Measurements from ENCODE around the gene LCE1F.

LCE1F gene

DNA sequence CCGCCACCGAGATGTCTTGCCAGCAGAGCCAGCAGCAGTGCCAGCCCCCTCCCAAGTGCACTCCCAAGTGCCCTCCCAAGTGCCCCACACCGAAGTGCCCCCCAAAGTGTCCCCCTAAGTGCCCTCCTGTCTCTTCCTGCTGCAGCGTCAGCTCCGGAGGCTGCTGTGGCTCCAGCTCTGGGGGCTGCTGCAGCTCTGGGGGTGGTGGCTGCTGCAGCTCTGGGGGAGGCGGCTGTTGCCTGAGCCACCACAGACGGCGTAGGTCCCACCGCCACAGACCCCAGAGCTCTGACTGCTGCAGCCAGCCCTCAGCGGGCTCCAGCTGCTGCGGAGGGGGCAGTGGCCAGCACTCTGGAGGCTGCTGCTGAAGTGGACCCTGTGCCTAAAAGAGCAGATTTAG, 1.4 kb downstream of the LCE1F start:
- DNase-seq (ENCODE audit: low read depth in 2 of 2), result no peak

DNA sequence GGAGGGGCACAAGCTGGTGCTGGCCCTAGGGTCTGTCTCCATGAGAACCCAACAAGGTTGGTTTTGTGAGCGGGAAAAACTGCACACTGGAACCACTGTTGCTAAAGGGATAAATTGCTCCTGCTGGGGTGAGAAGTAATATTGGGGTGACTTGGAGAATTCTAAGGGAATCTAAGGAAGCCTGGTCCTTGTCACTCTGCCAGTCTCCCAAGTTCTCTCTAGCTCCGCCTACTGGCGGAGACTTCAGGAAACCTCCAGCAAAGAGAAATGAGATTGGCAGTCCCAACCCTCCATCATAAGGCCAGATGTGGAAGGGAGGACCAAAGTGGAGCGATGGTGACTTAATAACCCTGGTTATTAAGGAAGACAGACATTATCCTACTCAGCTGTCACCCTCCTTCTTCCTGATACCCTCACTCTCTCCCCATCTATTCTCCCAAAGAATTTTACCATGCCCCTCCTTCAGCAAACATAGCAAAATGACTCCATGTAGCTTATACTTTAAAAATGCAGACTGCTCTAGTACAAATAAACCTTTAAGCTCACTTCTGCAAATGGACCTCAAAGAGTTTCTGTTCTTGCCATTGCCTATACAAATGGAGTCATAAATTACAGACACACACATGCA, 2.7 kb downstream of the LCE1F start:
- no peak for DNase-seq (ENCODE audit: low read depth in 2 of 2)

DNA sequence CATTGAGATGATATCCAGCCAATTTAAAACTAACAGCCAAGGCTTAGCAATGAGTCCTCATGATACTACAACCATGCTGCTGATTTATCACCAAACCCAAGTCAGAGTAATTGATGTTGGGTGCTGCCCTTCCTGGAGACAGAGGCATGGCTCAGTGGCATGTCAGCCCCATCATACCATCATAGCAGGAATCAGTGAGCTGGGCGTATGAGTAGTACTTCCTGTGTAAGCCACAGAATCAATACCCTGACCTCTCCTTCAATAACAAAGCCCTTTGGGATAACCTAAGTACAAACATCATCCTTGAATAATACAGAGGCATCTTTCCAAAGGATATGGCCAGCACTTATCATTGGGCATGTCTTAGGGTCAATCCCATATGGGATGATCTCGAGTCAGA, 8.2 kb downstream of the LCE1F start:
- DNase-seq (ENCODE audit: low read depth in 2 of 2), result no peak

DNA sequence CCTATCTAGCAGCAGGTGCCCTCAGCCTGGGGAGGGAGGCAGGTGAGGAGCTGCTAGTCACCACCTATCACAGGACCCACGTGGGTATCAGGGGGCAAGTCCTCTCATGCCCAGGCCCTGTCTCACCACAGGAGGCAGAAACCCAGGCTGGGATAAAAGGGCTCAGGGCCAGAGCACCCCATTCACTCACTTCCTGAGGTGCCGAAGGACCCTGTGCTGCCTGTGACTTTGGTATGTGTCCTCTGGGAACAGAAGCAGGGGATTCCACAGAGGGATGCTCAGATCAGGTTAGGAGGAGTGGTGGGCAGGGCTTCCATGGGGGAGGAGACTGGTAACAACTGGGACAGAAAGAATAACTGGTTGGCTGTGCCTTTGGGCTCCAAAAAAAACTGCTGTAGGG, 11.1 kb downstream of the LCE1F start, which contains the start of gene LCE1E:
LCE1E (plus strand) TSS at position 181 of the 400 bp plus-strand sequence. CDS start 1,043 bp downstream, outside the sequence.
- DNase-seq (ENCODE audit: low read depth in 2 of 2), result no peak

DNA sequence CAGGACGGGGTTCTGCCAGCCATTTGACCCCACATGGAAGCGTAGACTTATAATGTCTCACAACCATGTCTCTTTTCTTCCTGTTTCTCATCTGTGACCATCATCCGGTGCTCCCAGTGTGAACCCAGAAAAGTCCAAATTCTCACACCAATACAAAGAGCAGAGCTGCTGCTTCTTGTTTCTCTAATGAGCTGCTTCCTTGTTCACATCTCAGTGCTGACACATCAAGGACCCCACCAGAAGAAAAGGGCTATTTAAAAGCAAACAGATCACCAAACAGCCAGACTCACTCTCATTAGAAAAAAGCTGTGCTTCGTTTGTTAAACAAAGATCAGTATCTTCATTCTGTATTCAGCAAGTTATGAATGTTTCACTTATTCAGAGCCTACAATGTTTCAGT, 20.7 kb downstream of the LCE1F start:
- no peak for DNase-seq (ENCODE audit: low read depth in 2 of 2)

DNA sequence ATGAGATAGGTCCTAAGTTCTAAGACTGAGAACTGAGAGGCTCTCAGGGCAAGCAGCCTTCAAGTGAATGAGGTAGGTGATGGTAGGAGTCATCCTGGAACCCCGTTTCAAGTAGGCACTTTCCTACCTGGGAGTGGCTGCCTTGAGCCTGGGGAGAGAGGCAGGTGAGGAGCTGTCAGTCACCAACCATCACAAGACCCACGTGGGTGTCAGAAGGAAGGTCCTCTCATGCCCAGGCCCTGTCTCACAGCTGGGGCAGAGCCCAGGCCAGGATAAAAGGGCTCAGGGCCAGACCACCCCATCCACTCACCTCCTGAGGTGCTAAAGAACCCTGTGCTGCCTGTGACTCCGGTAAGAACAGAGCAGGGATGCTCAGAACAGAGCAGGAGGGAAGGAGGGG, 21.5 kb downstream of the LCE1F start, which contains the start of gene LCE1D:
LCE1D (plus strand) TSS at position 301 of the 400 bp plus-strand sequence. CDS start 1,074 bp downstream, outside the sequence.
- no peak for DNase-seq (ENCODE audit: low read depth in 2 of 2)

DNA sequence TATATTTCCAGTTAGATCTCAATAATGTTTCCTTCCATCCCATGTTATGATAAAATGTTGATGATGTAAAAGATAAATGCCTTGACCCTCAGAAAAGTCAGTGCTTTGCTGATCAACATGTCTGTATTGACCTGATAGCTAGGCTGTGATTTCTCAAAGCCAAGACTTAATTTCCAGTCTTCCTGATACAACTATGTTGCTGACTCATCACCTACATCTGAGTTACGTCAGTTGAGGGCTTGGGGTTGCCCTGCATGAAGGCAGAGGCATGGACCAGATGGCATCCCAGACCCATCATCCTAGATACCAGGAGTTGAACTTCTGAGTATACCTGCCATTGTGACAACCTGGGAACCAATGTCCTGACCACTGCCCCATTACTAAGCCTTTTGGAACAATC, 26.4 kb downstream of the LCE1F start:
- no peak for DNase-seq (ENCODE audit: low read depth in 2 of 2)

DNA sequence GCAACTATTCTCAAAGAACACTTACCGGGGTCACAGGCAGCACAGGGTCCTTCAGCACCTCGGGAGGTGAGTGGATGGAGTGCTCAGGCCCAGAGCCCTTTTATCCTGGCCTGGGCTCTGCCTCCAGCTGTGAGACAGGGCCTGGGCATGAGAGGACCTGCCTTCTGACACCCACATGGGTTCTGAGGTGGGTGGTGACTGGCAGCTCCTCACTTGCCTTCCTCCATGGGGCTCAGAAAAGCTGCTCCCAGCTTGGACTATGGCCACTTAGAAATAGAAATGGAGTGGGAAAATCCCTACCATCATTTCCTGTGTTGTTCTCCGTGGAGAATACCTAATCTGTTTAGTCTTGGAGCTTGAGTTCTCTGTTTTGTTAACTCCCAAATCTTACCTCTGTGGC, 31.6 kb downstream of the LCE1F start, which contains the start of gene LCE1C:
LCE1C (minus strand) TSS at position 76 of the 400 bp plus-strand sequence. CDS start 1,173 bp downstream, outside the sequence.
- no peak for DNase-seq (ENCODE audit: low read depth in 2 of 2)

DNA sequence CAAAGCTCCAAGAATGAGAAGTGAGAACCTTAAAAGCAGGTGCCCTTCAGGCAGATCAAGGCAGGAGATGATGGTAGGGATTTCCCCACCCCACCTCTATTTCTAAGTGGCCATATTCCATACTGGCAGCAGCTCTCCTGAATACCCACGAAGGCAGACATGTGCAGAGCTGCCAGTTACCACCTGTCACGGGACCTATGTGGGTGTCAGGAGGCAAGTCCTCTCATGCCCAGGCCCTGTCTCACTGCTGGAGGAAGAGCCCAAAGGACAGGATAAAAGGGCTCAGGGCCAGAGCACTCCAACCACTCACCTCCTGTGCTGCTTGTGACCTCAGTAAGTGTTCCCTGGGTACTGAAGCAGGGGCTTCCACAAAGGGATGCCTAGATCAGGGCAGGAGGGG, 36.1 kb downstream of the LCE1F start:
- DNase-seq (ENCODE audit: low read depth in 2 of 2), result no peak

DNA sequence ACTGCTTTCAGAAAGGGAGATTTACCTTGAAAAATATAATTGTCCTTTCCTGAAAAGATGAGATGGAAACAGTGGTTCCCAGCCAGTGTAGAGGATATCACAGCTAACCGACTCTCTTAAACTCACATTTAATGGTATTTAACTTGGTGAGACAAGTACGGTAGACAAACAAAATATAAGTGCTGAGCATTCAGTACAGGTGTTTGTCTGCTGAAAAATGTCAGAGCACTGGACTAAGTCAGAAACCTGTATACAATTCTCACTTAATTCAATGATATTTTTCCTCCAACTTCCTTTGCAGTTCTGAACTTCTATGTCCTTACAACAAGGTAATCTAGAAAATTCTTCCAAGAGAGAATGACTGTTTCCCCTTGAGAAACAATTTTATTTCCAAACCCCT, 36.7 kb downstream of the LCE1F start, which contains the start of gene LCE1B:
LCE1B (plus strand) TSS at position 301 of the 400 bp plus-strand sequence. CDS start 476 bp downstream, outside the sequence.
- no peak for DNase-seq (ENCODE audit: low read depth in 2 of 2)

DNA sequence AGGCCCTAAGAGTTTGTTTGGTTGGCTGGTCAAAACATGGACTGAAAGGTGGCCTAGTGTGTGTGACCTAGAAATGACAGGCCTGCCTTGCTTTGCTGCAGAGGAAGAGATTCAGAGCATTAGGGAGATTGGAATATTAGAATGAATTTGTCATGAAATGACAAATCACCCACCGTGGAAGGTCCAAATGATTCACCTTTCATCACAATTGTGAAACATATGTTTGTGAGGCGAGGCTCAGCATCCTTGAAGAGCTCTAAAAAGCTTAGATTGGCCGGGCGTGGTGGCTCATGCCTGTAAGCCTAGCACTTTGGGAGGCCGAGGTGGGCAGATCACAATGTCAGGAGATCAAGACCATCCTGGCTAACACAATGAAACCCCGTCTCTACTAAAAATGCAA, 42.4 kb downstream of the LCE1F start:
- no peak for DNase-seq (ENCODE audit: low read depth in 2 of 2)

DNA sequence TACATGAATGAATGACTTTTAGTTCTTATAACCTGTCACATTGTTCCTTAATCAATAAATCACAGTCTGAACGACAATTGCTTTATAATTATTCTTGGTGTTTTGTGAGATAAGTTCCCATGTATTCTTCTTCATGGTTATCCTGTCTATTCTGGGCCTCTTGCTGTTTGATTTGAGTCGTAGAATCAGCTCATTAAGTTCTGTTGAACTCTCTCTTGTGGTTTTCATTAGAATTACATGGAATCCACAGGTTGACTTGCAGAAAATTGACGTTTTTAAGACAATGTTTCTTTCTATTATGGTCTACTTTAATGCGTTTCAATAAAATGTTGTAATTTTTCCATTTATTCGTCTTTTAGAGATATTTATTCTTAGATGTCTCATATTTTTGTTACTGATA, 48.4 kb downstream of the LCE1F start:
- DNase-seq (ENCODE audit: low read depth in 2 of 2), result no peak

DNA sequence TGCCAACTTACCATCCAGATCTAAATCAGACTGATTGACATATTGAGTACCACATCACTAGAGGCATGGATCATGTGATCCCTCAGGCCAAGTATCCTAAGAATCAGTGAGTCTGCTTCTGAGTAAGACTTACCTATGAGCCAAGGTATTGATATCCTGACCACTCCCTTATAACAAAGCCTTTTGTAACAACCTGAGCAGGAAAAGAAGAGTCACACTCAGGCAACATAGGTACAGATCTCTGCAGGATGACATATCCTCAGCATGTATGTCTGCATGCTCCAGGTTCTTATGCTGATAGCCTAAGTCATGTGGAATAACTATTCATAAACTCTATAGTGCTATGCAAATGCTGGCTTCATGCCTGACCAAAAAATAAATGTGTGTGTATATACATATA, 50.0 kb downstream of the LCE1F start:
- DNase-seq (ENCODE audit: low read depth in 2 of 2), result no peak

Data from stimulated activated CD8-positive, alpha-beta memory T cell treated with anti-CD3 and anti-CD28 coated beads, Interleukin-7, amount 100 ng/mL, for 1 hour (primary cell).